Loucy (cell line): ENCODE results near the gene SH3BP4.

ENCODE experiments used
- CTCF ChIP-seq: fragments of 200-600 bp; sonication (generic); conservative IDR thresholded peaks from 2 replicates; pipeline ENCODE4 v1.5.1; 2014; ENCODE audit warnings: mild to moderate bottlenecking, antibody characterized with exemption, low read length
- EZH2phosphoT487 ChIP-seq: fragments of 200-600 bp; IDR thresholded peaks from 2 replicates; pipeline ENCODE4 v1.6.1; 2018; ENCODE audit warnings: antibody characterized with exemption, mild to moderate bottlenecking, moderate library complexity, borderline replicate concordance

- TF ChIP-seq CTCF (no peak), EZH2phosphoT487 (no peak)
Observed at GRCh38 chr2:234970477-234970882, 18.7 kb downstream of the SH3BP4 start.
